NCI-H774 (cell line): Measurements from ENCODE around the gene MN1.

Experiments
- DNase-seq: peaks from one replicate; lab custom pipeline; 2025; lab: John Stamatoyannopoulos, UW

MN1 gene

GRCh38 chr22:27799015-27799826 lies 2.3 kb downstream of the MN1 start:
- no peak for DNase-seq

GRCh38 chr22:27798511-27799014 lies 3.0 kb downstream of the MN1 start:
- no peak for DNase-seq

- DNase-seq: no peak
These were observed 3.8 kb downstream of the MN1 start for GRCh38 chr22:27797520-27798391.

GRCh38 chr22:27796829-27797519 lies 4.6 kb downstream of the MN1 start:
- no peak for DNase-seq

- DNase-seq: no peak
These were observed 5.6 kb downstream of the MN1 start for GRCh38 chr22:27795696-27796517.

GRCh38 chr22:27795053-27795452 lies 6.5 kb downstream of the MN1 start:
- no peak for DNase-seq

- DNase-seq: no peak
These were observed 7.3 kb downstream of the MN1 start for GRCh38 chr22:27794226-27794625.

- DNase-seq: no peak
These were observed 8.0 kb downstream of the MN1 start for GRCh38 chr22:27793576-27793975.

- no peak for DNase-seq
These were observed 8.9 kb downstream of the MN1 start for GRCh38 chr22:27792452-27793161.

- DNase-seq: no peak
These were observed 9.7 kb downstream of the MN1 start for GRCh38 chr22:27791859-27792241.

GRCh38 chr22:27791159-27791858 lies 10.2 kb downstream of the MN1 start:
- DNase-seq: no peak

- no peak for DNase-seq
These were observed 11.0 kb downstream of the MN1 start for GRCh38 chr22:27790376-27791158.

- DNase-seq: no peak
These were observed 12.9 kb downstream of the MN1 start for GRCh38 chr22:27788500-27789288.

- DNase-seq: no peak
These were observed 14.6 kb downstream of the MN1 start for GRCh38 chr22:27786965-27787364.

- no peak for DNase-seq
These were observed 15.1 kb downstream of the MN1 start for GRCh38 chr22:27786291-27786932.

- DNase-seq: no peak
These were observed 15.7 kb downstream of the MN1 start for GRCh38 chr22:27785831-27786230.

GRCh38 chr22:27784120-27784475 lies 17.5 kb downstream of the MN1 start:
- no peak for DNase-seq

- no peak for DNase-seq
These were observed 18.0 kb downstream of the MN1 start for GRCh38 chr22:27783436-27784119.
